GDM1 (cell line): Measurements from ENCODE around the gene SKA2.
"Not testable (repeated sequence)": the region's sequence is repeated elsewhere in the genome, so short reads cannot be mapped to it uniquely, and the experiment has no call there.

Experiments used
- DNase-seq: peaks from one replicate; lab custom pipeline; 2025; lab: John Stamatoyannopoulos, UW

Gene SKA2

GRCh38 chr17:59094861-59095530, 60.0 kb downstream of the SKA2 start:
- DNase-seq: no peak

DNA sequence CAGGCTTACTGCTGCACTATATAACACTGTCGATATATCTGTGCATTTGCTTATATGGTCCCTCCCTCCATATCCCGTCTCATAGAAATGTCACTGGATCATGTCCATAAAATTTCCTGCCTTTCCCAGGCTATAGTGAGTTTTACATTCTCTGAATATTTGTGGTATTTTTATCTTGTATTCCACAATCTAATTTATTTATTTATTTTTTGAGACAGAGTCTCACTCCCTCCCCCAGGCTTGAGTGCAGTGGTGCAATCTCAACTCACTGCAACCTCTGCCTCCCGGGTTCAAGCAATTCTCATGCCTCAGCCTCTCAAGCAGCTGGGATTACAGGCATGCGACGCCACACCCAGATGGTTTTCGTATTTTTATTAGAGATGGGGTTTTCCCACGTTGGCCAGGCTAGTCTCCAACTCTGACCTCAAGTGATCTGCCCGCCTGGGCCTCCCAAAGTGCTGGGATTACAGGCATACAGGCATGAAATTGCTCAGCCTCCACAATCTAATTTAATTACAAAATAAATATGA, 61.2 kb downstream of the SKA2 start:
- no peak for DNase-seq

GRCh38 chr17:59093145-59093701, 61.8 kb downstream of the SKA2 start:
- DNase-seq: no peak

DNA sequence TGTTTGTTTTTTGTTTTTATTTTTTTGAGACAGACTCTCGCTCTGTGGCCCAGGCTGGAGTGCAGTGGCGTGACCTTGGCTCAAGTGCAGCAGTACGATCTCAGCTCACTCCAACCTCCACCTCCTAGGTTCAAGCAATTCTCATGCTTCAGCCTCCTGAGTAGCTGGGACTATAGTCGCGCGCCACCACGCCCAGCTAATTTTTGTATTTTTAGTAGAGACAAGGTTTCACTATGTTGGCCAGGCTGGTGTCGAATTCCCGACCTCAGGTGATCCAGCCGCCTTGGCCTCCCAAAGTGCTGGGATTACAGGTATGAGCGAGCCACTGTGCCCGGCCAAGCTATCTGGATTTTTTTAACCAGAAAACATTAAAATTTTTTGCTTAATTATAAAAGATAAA, 64.4 kb downstream of the SKA2 start:
- not testable (repeated sequence) for DNase-seq

GRCh38 chr17:59084154-59084553, 70.8 kb downstream of the SKA2 start:
- no peak for DNase-seq

- no peak for DNase-seq
Observed at GRCh38 chr17:59074494-59074893, 80.5 kb downstream of the SKA2 start.

DNA sequence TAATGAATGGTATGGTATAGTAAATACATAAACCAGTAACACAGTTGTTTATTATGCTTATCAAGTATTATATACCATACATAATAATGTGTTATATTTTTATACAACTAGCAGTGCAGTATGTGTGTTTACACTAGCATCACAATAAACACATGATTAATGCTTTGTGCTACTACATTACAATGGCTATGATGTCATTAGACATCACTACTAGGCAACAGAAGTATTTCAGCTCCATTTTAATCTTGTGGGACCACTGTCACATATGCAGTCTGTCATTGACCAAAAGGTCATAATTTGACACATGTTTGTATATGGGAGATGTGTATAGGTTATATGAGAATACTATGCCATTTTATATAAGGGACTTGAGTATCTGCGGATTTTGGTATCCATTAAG, 81.0 kb downstream of the SKA2 start:
- DNase-seq: no peak

DNA sequence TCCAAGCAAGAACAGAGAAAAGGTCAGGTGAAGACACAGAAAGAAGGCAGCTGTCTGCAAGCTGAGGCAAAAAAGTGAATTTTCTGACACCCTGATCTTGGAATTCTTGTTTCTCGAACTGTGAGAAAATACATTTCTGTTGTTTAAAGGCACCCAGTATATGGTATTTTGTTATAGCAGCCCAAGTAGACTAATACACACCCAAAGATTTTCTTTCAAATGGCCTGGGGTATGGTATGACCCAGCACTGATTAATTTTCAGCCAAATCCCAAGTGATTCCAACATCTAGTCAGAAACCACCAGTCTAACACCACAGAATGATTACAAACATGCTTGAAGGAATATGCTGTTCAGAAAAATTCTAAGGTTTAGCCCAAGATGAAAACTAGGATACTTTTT, 85.1 kb downstream of the SKA2 start:
- no peak for DNase-seq

GRCh38 chr17:59067756-59068155, 87.2 kb downstream of the SKA2 start:
- no peak for DNase-seq

DNA sequence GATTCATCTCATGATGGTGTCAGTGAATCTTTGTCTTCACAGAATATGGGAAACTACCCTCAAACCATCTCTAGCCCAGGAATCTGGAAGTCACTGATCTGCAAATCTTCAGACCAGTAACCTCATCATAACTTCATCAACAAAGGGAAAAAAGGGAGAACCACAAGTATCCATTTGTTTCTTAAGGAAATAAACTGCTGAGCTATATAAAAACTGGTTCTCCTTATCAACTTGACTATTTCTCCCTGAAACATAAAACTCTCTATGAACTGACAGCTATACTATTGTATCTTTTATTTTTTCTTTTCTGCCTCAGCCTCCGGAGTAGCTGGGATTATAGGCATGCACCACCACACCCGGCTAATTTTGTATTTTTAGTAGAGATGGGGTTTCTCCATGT, 87.6 kb downstream of the SKA2 start:
- DNase-seq: no peak

GRCh38 chr17:59062509-59062908, 92.5 kb downstream of the SKA2 start:
- no peak for DNase-seq
